IPS-NIHi7 (cell line): ENCODE results near the gene ST13.
A peak's percentile ranks its signal among the peaks of the same experiment; 100 is the strongest.
"Not testable (repeated sequence)": the region's sequence is repeated elsewhere in the genome, so short reads cannot be mapped to it uniquely, and the experiment has no call there.

Source experiments
- DNase-seq: peaks from one replicate; pipeline ENCODE4 v3.0.0; 2012; ENCODE audit warnings: mixed read lengths; ENCODE audit errors: extremely low spot score

Gene ST13

GRCh38 chr22:40856513-40857308, at the start of gene ST13, which contains the start of gene XPNPEP3:
TSS of gene ST13 (minus strand) at chr22:40856639. CDS start at chr22:40856540, 99 bp downstream.
TSS of gene XPNPEP3 (plus strand) at chr22:40857148. CDS start at chr22:40857182, 34 bp downstream.
- peak; percentile 96 for DNase-seq

- DNase-seq = no peak
Measured at GRCh38 chr22:40904101-40904500, 47.7 kb upstream of the ST13 start.

GRCh38 chr22:40898850-40899357, 42.5 kb upstream of the ST13 start:
- DNase-seq = peak; percentile 53

GRCh38 chr22:40894417-40894816, 38.0 kb upstream of the ST13 start:
- DNase-seq = no peak

- DNase-seq = no peak
Measured at GRCh38 chr22:40890881-40891280, 34.4 kb upstream of the ST13 start.

GRCh38 chr22:40889116-40889515, 32.7 kb upstream of the ST13 start:
- no peak for DNase-seq

GRCh38 chr22:40878922-40879321, 22.5 kb upstream of the ST13 start:
- no peak for DNase-seq

GRCh38 chr22:40877488-40877887, 21.0 kb upstream of the ST13 start:
- no peak for DNase-seq

- DNase-seq = no peak
Measured at GRCh38 chr22:40876907-40877306, 20.5 kb upstream of the ST13 start.

GRCh38 chr22:40875111-40875510, 18.7 kb upstream of the ST13 start:
- DNase-seq = no peak

- DNase-seq = no peak
Measured at GRCh38 chr22:40874016-40874415, 17.6 kb upstream of the ST13 start.

GRCh38 chr22:40868379-40868778, 11.9 kb upstream of the ST13 start:
- DNase-seq = not testable (repeated sequence)

GRCh38 chr22:40867109-40867508, 10.7 kb upstream of the ST13 start:
- no peak for DNase-seq

GRCh38 chr22:40862537-40862936, 6.1 kb upstream of the ST13 start:
- DNase-seq = no peak

- no peak for DNase-seq
Measured at GRCh38 chr22:40862013-40862412, 5.6 kb upstream of the ST13 start, which contains the start of gene DNAJB7. TSS of gene DNAJB7 (minus strand) at chr22:40862113. CDS start at chr22:40861994, 119 bp downstream.

GRCh38 chr22:40857309-40857855, 943 bp upstream of the ST13 start:
- DNase-seq = no peak

- peak; percentile 48 for DNase-seq
Measured at GRCh38 chr22:40855979-40856512, 393 bp downstream of the ST13 start.

- no peak for DNase-seq
Measured at GRCh38 chr22:40855071-40855978, 1.1 kb downstream of the ST13 start.

GRCh38 chr22:40853961-40854360, 2.5 kb downstream of the ST13 start:
- no peak for DNase-seq

GRCh38 chr22:40853333-40853732, 3.1 kb downstream of the ST13 start:
- DNase-seq = no peak

GRCh38 chr22:40845816-40846215, 10.6 kb downstream of the ST13 start:
- not testable (repeated sequence) for DNase-seq

- DNase-seq = no peak
Measured at GRCh38 chr22:40844951-40845350, 11.5 kb downstream of the ST13 start.
